Choroid plexus epithelial cell (primary cell): ENCODE measurements around the gene CASP3.

Source experiments
- DNase-seq: peaks from one replicate; pipeline ENCODE4 v3.0.0-alpha.2; 2010; ENCODE audit warnings: low read depth
- H3K4me3 ChIP-seq: 2 replicates; pipeline ENCODE4 v1.5.1; 2011; ENCODE audit warnings: low read depth, mild to moderate bottlenecking, control low read depth, low read length, moderate library complexity
- TF ChIP-seq, protein P1 (sequence below): conservative IDR thresholded peaks from 2 replicates; pipeline ENCODE4 v1.5.1; 2011; ENCODE audit warnings: low read depth, mild to moderate bottlenecking, control low read depth, inconsistent platforms, low read length, moderate library complexity

Gene CASP3

DNA sequence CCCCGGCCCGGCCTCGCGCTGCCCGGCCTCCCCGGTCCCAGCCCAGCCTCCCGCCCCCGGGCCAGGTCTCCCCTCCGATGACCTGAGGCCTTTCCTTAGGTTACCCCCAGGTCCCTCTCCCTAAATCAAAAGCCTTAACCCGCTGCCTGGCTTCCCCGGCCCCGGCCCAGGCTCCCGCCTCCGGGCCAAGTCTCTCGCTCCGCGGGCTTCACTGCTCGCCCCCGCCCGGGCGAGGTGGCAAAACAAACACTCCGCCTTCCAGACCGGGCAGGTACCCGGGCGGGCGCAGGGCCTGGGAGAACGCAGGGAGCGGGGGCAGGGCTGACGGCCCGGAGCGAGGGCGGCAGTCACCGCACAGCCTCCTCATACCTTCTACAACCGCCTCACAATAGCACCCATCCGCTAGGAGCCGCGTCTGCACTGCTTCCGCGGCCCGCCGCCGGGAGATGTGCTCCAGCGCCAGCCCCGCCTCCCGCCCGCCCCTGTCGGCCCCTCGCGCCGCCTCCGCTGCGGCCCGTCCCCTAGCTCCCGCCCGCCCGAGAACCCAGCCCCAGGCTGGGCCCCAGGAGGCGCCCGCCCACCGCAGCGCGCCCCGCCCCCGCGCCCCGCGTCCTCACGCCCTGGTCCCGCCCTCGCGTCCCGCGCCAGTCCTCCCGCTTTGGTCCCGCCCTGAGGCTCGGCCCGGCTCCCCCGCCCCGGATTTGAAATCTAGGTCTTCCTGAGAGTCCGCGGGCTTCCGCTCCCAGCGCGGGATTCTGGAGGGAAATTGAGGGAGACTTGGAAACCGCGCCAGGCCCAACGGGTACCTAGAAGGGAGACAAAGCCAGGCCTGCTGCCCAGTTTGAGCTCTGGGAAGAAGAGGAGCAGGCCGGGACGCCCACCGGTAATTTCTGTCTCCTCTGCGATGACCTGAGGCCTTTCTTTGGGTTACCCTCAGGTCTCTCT, at the start of gene CASP3, which contains the start of gene PRIMPOL:
Gene CASP3, minus strand, starts transcription at position 422 of the 945 bp plus-strand sequence. CDS start 10,994 bp downstream, outside the sequence.
Gene PRIMPOL, plus strand, starts transcription at position 713 of the 945 bp plus-strand sequence. CDS start 7,403 bp downstream, outside the sequence.
- peak; percentile 97 for DNase-seq
- H3K4me3 ChIP-seq = peak within 1 kb of the TSS; percentile 85
- TF ChIP-seq, protein P1, sequence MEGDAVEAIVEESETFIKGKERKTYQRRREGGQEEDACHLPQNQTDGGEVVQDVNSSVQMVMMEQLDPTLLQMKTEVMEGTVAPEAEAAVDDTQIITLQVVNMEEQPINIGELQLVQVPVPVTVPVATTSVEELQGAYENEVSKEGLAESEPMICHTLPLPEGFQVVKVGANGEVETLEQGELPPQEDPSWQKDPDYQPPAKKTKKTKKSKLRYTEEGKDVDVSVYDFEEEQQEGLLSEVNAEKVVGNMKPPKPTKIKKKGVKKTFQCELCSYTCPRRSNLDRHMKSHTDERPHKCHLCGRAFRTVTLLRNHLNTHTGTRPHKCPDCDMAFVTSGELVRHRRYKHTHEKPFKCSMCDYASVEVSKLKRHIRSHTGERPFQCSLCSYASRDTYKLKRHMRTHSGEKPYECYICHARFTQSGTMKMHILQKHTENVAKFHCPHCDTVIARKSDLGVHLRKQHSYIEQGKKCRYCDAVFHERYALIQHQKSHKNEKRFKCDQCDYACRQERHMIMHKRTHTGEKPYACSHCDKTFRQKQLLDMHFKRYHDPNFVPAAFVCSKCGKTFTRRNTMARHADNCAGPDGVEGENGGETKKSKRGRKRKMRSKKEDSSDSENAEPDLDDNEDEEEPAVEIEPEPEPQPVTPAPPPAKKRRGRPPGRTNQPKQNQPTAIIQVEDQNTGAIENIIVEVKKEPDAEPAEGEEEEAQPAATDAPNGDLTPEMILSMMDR = peak; percentile 47

DNA sequence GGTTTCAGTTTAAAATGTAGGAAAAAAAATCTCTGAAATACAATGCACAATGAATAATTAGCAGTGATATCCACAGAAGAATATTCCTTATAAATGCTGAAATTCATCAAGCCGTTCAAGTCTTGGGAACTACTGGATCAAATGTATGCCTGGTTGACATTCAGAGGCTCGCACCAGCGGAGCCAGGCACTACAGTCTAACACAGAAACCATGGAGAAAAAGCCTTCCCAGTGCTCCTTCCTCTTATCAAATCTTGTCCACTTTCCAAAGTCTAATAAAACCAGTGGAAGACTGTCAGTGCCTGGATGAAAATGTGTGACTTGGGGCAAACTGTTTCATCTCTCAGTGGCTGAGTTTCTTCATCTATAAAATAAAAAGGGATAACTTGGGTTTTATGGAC, 48.7 kb upstream of the CASP3 start:
- H3K4me3 ChIP-seq = no peak overlapping the region
- TF ChIP-seq, protein P1 = no peak
- DNase-seq = no peak

DNA sequence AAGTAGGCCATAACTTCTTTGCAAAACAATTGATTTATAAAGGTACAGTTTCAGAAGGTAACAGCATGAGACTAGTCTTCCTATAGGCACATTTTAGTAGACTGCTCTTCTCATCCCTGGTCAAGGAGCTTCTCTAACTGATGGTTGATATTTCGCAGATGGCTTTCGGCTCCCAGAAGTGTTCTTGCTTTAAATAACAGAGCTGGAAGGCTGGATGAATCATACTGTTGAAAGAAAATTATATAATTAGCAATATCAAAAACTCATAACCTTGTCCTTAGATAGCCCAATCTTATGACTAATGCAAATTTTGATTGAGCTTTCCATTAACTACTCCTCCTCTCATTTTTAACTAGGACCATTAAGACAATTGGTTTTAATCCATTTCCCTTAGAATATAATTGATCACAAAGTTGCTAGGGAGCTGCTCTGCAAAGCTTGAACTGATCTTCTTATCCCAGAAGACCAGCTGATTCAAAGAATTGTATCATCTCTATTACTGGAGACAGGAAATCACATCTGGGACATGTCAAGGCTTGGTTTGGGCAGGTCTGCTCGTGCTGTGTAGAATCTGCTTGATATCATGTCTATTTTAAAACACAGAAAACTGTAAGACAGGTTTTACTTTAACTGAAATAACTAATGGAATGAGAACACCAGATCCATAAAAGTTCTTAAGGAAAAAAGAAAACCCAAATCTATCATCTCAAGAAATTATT, 46.1 kb upstream of the CASP3 start:
- TF ChIP-seq, protein P1 = no peak
- no peak for DNase-seq
- no peak overlapping the region for H3K4me3 ChIP-seq

DNA sequence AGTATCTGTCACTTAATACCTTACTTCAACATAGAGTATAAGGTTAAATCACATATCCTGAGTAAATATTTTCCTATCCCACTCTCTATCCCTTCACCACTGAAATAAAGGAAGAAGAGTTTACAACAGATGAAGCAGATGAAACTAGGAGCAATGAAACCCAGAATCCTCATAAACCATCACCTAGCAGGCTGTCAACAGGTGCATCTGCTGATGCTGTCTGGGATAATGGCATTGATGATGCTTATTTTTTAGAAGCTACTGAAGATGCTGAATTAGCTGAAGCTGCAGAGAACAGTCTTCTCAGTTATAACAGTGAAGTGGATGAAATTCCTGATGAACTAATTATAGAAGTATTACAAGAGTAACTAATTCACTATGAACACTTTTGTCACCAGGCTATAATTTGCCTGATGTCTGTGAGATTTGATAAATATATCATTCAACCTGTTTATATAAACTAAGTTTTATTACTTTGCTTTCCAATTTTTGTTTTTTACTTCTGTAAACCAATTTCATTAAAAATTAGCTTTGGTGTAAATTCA, 45.2 kb upstream of the CASP3 start:
- no peak for DNase-seq
- no peak overlapping the region for H3K4me3 ChIP-seq
- TF ChIP-seq, protein P1 = no peak

DNA sequence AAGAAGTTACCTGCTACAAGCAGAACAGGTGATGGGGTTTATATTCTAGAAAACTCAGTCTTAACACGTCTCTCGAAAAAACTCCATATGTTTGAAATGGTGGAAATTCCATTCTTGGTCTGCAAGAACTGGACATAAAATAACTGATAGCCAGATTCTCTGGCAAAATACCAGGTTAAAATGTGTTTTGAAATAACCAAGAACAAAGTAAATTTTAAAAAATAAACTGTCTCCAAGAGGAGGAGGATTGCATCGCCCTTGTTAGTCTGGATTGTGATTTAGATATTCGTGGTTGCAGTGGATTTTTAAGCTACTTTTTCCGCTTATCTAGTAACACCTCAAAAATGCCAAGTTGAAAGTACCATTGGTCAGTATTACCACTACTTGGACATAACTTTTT, 43.8 kb upstream of the CASP3 start:
- H3K4me3 ChIP-seq = no peak overlapping the region
- TF ChIP-seq, protein P1 = no peak
- peak; percentile 72 for DNase-seq

DNA sequence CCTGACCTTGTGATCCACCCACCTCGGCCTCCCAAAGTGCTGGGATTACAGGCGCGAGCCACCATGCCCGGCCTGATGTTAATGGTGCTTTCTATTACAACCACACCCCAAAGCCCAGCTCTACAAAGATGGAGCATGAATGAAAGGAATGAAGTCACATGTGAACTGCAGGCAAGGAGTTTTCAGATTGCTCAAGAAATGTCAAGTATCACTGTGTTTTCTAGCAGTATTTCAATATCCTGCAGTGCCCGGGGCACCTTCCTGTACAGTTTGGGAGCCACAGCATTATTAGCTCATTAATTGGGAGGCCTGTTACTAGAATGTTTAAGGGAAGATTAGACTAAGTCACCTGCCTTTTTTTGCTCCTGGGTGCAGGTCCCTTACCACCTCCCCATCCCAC, 40.4 kb upstream of the CASP3 start:
- TF ChIP-seq, protein P1 = no peak
- no peak overlapping the region for H3K4me3 ChIP-seq
- DNase-seq = peak; percentile 51
